ENCODE data around the gene POTEI.
"Not testable (repeated sequence)": the region's sequence is repeated elsewhere in the genome, so short reads cannot be mapped to it uniquely, and the experiment has no call there.

Gene POTEI

DNA sequence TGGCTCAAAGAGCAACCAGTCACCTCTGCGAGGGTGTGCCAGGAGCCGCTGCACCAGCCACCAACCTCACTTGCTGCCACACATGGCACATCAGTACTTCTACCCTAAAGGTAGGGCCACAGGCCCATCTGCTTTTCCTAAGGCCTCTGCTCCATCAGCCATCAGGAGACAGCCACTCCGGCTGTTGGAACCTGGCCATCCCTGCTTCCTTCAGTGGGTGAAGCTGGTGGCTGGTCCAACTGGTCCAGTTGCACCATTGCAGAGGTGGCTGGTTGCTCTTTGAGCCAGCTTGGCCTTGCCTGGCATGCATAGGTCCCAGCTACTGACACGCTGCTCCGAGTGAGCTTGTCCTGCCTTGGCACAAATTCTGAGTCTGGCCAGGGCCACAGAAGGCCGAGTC, 53.7 kb downstream of the POTEI start:
- not testable (repeated sequence) for DNase-seq (ENCODE audit: low read depth in 2 of 2)

DNA sequence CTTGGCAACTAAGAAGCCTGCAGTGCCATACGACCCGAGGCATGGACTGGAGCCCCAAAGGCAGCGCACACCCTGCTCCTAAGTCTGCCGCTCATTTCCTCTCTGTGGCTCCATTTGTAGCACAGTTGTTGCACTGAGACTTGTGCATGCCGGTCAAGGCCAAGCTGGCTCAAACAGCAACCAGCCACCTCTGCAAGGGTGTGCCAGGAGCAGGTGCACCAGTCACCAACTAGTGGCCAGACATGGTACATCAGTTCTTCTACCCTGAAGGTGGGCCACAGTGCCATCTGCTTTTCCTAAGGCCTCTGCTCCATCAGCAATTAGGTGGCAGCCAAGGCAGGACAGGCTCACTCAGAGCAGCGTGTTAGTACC, 54.4 kb downstream of the POTEI start:
- not testable (repeated sequence) for DNase-seq (ENCODE audit: low read depth in 2 of 2)

DNA sequence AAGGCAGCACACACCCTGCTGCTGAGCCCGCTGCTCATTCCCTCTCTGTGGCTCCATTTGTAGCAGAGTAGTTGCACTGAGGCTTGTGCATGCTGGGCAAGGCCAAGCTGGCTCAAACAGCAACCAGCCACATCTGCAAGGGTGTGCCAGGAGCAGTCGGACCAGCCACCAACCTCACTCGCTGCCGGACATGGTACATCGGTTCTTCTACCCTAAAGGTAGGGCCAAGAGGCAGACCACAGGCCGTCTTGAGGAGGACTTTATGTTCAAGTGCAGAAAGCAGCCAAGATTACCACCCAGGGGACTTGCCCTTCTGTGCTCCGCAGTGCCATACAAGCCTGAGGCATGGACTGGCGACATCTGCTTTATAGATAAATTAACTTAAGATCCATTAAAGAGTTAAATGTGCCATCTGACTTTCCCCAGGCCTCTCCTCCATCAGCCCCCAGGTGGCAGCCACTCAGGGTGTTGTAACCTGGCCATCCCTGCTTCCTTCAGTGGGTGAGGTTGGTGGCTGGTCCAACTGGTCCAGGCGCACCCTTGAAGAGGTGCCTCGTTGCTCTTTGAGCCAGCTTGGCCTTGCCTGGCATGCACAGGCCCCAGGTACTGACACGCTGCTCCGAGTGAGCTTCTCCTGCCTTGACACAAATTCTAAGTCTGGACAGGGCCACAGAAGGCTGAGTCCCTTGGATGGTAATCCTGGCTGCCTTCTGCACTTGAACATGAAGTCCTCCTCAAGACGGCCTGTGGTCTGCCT, 55.0 kb downstream of the POTEI start:
- not testable (repeated sequence) for DNase-seq (ENCODE audit: low read depth in 2 of 2)

DNA sequence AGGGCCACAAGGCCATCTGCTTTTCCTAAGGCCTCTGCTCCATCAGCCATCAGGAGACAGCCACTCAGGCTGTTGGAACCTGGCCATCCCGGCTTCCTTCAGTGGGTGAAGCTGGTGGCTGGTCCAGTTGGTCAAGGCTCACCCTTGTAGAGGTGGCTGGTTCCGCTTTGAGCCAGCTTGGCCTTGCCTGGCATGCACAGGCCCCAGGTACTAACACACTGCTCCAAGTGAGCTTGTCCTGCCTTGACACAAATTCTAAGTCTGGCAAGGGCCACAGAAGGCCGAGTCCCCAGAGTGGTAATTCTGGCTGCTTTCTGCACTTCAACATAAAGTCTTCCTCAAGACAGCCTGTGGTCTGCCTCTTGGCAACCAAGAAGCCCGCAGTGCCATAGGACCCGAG, 56.2 kb downstream of the POTEI start:
- not testable (repeated sequence) for DNase-seq (ENCODE audit: low read depth in 2 of 2)

DNA sequence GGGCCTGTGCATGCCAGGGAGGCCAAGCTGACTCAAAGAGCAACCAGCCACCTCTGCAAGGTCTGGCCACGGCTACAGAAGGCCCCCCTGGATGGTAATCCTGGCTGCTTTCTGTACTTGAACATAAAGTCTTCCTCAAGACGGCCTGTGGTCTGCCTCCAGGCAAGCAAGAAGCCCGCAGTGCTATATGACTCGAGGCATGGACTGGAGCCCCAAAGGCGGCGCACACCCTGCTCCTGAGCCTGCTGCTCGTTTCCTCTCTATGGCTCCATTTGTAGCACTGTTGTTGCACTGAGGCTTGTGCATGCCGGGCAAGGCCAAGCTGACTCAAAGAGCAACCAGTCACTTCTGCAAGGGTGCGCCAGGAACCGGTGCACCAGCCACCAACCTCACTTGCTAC, 57.3 kb downstream of the POTEI start:
- not testable (repeated sequence) for DNase-seq (ENCODE audit: low read depth in 2 of 2)

DNA sequence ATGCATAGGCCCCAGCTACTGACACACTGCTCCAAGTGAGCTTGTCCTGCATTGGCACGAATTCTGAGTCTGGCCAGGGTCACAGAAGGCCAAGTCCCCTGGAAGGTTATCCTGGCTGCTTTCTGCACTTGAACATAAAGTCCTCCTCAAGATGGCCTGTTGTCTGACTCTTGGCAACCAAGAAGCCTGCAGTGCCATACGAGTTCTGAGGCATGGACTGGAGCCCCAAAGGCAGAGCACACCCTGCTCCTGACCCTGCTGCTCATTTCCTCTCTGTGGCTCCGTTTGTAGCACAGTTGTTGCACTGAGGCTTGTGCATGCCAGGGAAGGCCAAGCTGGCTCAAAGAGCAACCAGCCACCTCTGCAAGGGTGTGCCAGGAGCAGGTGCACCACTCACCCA, 57.9 kb downstream of the POTEI start:
- not testable (repeated sequence) for DNase-seq (ENCODE audit: low read depth in 2 of 2)

DNA sequence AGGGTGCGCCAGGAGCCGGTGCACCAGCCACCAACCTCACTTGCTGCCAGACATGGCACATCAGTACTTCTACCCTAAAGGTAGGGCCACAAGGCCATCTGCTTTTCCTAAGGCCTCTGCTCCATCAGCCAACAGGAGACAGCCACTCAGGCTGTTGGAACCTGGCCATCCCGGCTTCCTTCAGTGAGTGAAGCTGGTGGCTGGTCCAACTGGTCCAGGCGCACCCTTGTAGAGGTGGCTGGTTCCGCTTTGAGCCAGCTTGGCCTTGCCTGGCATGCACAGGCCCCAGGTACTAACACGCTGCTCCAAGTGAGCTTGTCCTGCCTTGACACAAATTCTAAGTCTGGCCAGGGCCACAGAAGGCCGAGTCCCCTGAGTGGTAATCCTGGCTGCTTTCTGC, 58.8 kb downstream of the POTEI start:
- DNase-seq (ENCODE audit: low read depth in 2 of 2) = not testable (repeated sequence)

DNA sequence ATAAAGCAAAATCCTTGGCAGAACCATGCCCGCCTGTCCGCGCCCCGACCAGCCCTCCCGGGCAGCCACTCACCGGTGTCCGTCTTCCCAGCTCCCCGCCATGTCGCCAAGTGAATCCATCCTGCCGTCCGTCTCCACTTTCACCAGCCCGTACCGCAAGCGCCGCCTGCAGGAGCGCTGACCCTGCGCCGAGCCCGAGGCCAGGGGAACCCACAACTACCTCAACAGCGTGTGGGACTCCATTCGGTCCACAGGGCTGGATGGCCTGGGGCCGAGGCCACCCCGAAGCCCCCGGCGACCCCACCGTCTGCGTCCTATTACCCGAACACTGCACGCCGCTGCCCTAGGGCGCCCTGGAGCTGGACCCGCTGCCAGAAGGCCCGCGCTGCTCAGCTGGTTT, 81.5 kb downstream of the POTEI start:
- DNase-seq (ENCODE audit: low read depth in 2 of 2) = not testable (repeated sequence)

DNA sequence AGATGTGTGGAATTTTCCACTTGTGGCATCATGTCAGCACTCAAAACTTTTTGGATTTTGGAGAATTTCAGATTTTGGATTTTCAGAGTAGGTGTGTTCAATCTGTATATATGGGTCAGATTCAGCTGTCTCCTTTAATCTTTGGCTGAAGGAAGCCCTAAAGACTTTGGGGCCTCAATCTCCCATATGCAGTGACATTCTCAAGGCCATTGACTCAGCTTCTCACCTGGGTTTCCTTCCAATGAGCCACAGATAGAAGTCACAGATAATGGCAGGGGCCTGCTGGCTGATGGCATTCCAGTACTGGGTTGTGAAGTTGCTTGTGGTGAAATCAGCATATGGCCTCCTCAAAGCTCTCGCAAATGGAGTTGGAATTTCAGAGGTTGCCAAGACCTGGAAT, 90.3 kb downstream of the POTEI start:
- DNase-seq (ENCODE audit: low read depth in 2 of 2) = not testable (repeated sequence)

DNA sequence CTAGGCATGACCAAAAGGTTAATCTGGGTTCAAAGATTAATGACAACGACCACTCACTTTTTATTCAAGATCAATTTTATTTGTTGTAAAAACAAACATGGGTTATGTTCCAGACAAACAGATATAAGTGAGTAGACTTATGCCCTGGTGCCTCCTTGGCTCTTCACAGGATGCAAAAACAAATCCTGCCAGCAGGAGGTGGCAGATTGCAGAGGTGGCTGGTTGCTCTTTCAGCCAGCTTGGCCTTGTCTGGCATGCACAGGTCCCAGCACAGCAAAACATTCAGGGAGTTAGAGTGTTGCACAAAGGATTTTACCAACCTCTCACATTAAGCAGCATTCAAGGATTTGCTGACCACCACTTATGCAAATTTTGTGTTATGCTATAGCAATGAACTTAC, 92.4 kb downstream of the POTEI start:
- DNase-seq (ENCODE audit: low read depth in 2 of 2) = not testable (repeated sequence)

Data from stimulated activated CD8-positive, alpha-beta memory T cell treated with anti-CD3 and anti-CD28 coated beads, Interleukin-15, amount 100 ng/mL, for 48 hours (primary cell).